ENCODE measurements around the gene FBXO38. TPM values are rescaled to one million over a fixed set of nuclear protein-coding genes. Genes with fewer than 3 reads are reported as not detected.

The FBXO38 gene
- total RNA-seq, 1 experiment from 2014 or later = 36.3 TPM

DNA sequence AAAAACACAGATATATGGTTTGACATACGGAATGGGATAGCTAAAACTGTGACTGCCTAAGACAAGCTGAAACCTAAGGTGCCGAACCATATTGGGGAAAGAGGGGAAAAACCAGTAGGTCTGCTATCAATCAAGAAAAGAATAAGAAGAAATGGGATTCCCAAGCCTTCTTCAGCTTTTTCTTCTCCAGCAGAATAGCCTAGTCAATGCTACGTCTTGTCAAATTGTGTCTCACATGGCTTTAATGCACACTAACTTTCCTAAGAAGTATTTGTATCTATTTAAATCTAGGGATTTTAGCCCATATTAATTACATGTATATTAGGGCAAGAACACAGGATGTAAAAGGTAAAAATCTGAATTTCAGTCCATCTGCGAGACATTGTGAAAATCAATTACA is 797 bp upstream of the FBXO38 start:
- Histone ChIP-seq H3K27ac (ENCODE audit: low read depth, low read length) (no peak overlapping the region), H3K4me3 (replicated peaks in 1 of 2; ENCODE audit: low read depth in 1 of 2, low read length in 2 of 2) (peak overlapping the region; percentile 85), H3K79me2 (ENCODE audit: insufficient read depth, low read length) (peaks cover 37% of the 10 kb centered on the region), H4K20me1 (ENCODE audit: insufficient read depth) (no peaks in the 10 kb centered on the region), H3K9me3 (ENCODE audit: control insufficient read depth in 1 of 2, insufficient read depth in 1 of 2, low read depth in 1 of 2, low read length in 2 of 2) (no peaks in the 10 kb centered on the region), H3K9ac (ENCODE audit: low read length) (peak overlapping the region; percentile 82), H3K9me2 (ENCODE audit: insufficient read depth) (no peaks in the 10 kb centered on the region), H3K36me3 (ENCODE audit: control insufficient read depth in 1 of 2, insufficient read depth in 2 of 2, low read length in 2 of 2) (no peaks in the 10 kb centered on the region), H3K4me1 (ENCODE audit: control insufficient read depth in 1 of 2, insufficient read depth in 2 of 2, low read length in 2 of 2) (peaks cover 4 to 21% of the 10 kb centered on the region in 2 experiments; a peak in 3 of 4 replicates), H3K4me2 (ENCODE audit: low read length) (peak overlapping the region; percentile 82), H2AFZ (ENCODE audit: low read depth, low read length, poor library complexity, severe bottlenecking) (peak overlapping the region; percentile 83), H3K27me3 (ENCODE audit: insufficient read depth, low read length) (no peaks in the 10 kb centered on the region)
- RAD21 ChIA-PET (ENCODE audit: low non-redundant PET in 1 of 2, low total read pairs in 2 of 2, uncharacterized antibody in 2 of 2, unreplicated experiment in 2 of 2) = no interaction called here
- POLR2A ChIA-PET = no interaction called here
- TSS peak; percentile 91 for BruUV-seq (replicated peaks)
- no peak for DNase-seq (ENCODE audit: low read depth, low spot score)
- CTCF ChIA-PET = interaction anchor here (1.2 kb wide), 1 partner anchor 348 kb away, joined by 4 read pairs; no protein-coding TSS in a partner anchor
- ATAC-seq = no peak
- intact Hi-C loops (cut with micrococcal nuclease) = loop anchor here (5.0 kb wide), 1 partner anchor 349 kb away; no protein-coding TSS in a partner anchor
- TF ChIP-seq EZH2phosphoT487 (IDR thresholded peaks at IDR 0.05; ENCODE audit: borderline replicate concordance) (no peak), POLR2A (IDR thresholded peaks at IDR 0.05; ENCODE audit: borderline replicate concordance, extremely low read depth, insufficient read depth, insufficient read length) (no peak), YY1 (IDR thresholded peaks at IDR 0.05; ENCODE audit: extremely low read depth, insufficient replicate concordance, low read depth, low read length) (no peak), POLR2AphosphoS5 (IDR thresholded peaks at IDR 0.05; ENCODE audit: low read depth, low read length) (no peak), EGR1 (IDR thresholded peaks at IDR 0.05; ENCODE audit: low read depth) (no peak), FOSL1 (IDR thresholded peaks at IDR 0.05; ENCODE audit: low read depth) (no peak), SRF (IDR thresholded peaks at IDR 0.05; ENCODE audit: low read depth) (no peak), TCF7L2 (IDR thresholded peaks at IDR 0.05; ENCODE audit: borderline replicate concordance, extremely low read depth, insufficient read depth, insufficient read length) (no peak), EZH2 (IDR thresholded peaks at IDR 0.05) (no peak)
- TF ChIP-seq, protein P1, sequence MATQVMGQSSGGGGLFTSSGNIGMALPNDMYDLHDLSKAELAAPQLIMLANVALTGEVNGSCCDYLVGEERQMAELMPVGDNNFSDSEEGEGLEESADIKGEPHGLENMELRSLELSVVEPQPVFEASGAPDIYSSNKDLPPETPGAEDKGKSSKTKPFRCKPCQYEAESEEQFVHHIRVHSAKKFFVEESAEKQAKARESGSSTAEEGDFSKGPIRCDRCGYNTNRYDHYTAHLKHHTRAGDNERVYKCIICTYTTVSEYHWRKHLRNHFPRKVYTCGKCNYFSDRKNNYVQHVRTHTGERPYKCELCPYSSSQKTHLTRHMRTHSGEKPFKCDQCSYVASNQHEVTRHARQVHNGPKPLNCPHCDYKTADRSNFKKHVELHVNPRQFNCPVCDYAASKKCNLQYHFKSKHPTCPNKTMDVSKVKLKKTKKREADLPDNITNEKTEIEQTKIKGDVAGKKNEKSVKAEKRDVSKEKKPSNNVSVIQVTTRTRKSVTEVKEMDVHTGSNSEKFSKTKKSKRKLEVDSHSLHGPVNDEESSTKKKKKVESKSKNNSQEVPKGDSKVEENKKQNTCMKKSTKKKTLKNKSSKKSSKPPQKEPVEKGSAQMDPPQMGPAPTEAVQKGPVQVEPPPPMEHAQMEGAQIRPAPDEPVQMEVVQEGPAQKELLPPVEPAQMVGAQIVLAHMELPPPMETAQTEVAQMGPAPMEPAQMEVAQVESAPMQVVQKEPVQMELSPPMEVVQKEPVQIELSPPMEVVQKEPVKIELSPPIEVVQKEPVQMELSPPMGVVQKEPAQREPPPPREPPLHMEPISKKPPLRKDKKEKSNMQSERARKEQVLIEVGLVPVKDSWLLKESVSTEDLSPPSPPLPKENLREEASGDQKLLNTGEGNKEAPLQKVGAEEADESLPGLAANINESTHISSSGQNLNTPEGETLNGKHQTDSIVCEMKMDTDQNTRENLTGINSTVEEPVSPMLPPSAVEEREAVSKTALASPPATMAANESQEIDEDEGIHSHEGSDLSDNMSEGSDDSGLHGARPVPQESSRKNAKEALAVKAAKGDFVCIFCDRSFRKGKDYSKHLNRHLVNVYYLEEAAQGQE (IDR thresholded peaks at IDR 0.05; ENCODE audit: low read depth) = no peak

Data from HCT116 (cell line).